Spleen (tissue), 11 donors: ENCODE measurements around the gene PCARE. TPM values are rescaled to one million over a fixed set of nuclear protein-coding genes. Genes with fewer than 3 reads are reported as not detected.
A peak's percentile ranks its signal among the peaks of the same experiment; 100 is the strongest.

Experiments
- DNase-seq: peaks from one replicate; pipeline ENCODE4 v3.0.0-alpha.2; 2020
- H3K27ac ChIP-seq, 8 donors: fragments of 200-600 bp; sonication (generic) in 7 of 8; 1 replicate in 4 of 8; 2 replicates in 4 of 8; pipeline versions ENCODE4 v1.5.0 to v1.8.0; 2016 to 2021; ENCODE audit warnings: inconsistent platforms in 4 of 8, mild to moderate bottlenecking in 4 of 8, moderate library complexity in 1 of 8
- H3K27me3 ChIP-seq, 7 donors: fragments of 200-600 bp; sonication (generic) in 6 of 7; replicated peaks in 1 of 7; 1 replicate in 4 of 7; 2 replicates in 3 of 7; pipeline versions ENCODE4 v1.5.0 to v1.8.0; 2016 to 2021; ENCODE audit warnings: inconsistent platforms in 3 of 7, mild to moderate bottlenecking in 1 of 7
- H3K36me3 ChIP-seq, 6 donors: fragments of 200-600 bp; sonication (generic) in 5 of 6; 1 replicate in 4 of 6; 2 replicates in 2 of 6; pipeline versions ENCODE4 v1.5.0 to v1.8.0; 2016 to 2021; ENCODE audit warnings: inconsistent platforms in 2 of 6
- H3K4me1 ChIP-seq, 6 donors: fragments of 200-600 bp; sonication (generic) in 5 of 6; 1 replicate in 3 of 6; 2 replicates in 3 of 6; pipeline versions ENCODE4 v1.5.0 to v1.8.0; 2016 to 2021; ENCODE audit warnings: inconsistent platforms in 3 of 6
- H3K4me3 ChIP-seq, 8 donors: fragments of 200-600 bp; sonication (generic) in 7 of 8; 1 replicate in 4 of 8; 2 replicates in 4 of 8; pipeline versions ENCODE4 v1.5.0 to v1.8.0; 2016 to 2021; ENCODE audit warnings: inconsistent platforms in 4 of 8, mild to moderate bottlenecking in 4 of 8, moderate library complexity in 2 of 8
- H3K9me3 ChIP-seq, 8 donors: fragments of 200-600 bp; sonication (generic) in 7 of 8; 1 replicate in 4 of 8; 2 replicates in 4 of 8; pipeline versions ENCODE4 v1.5.0 to v1.8.0; 2016 to 2021; ENCODE audit warnings: inconsistent platforms in 4 of 8
- CTCF ChIP-seq, 11 experiments: fragments of 200-600 bp in 7 of 11; fragments of 450-650 bp in 4 of 11; sonication (generic) in 4 of 11; IDR thresholded peaks in 8 of 11; conservative IDR thresholded peaks in 3 of 11; 1 replicate in 7 of 11; 2 replicates in 4 of 11; pipeline versions ENCODE4 v1.4.0 to v1.8.0; 2016 to 2021; ENCODE audit warnings: antibody characterized with exemption in 11 of 11, inconsistent platforms in 4 of 11, mild to moderate bottlenecking in 1 of 11
- POLR2A ChIP-seq, 3 donors: fragments of 450-650 bp; IDR thresholded peaks; one replicate each; pipeline ENCODE4 v1.5.1; 2017; ENCODE audit warnings: antibody characterized with exemption in 3 of 3, mild to moderate bottlenecking in 1 of 3
- POLR2AphosphoS5 ChIP-seq, 3 donors: sonication (generic); formaldehyde crosslinking; IDR thresholded peaks; one replicate each; pipeline ENCODE4 v1.5.1; 2017; ENCODE audit warnings: antibody characterized with exemption in 3 of 3
- WGBS, 5 donors: extraction: QIAGEN DNeasy Blood & Tissue Kit in 3 of 5; methylation state at CpG; one replicate each; pipeline versions ENCODE4 v1.1.5 to v1.1.7; 2013 to 2018; 5-methylcytosine and 5-hydroxymethylcytosine counted together
- intact Hi-C: fragments of 100-400 bp; cut with DNase I; formaldehyde crosslinking; loops from one replicate; pipeline ENCODE4 v1.15.0; 2023; ENCODE audit warnings: low total_unique reads
- polyA plus RNA-seq, 3 donors: library from polyadenylated mRNA; stranded (reverse); fragments of 200-250 nt; gene quantifications; one replicate each; pipeline ENCODE4 v1.2.1, GENCODE V29; 2013
- total RNA-seq, 7 donors: library from RNA; depleted of rRNA in 3 of 7; stranded (reverse); fragments of >200 nt in 3 of 7; fragmentation: NEBNext Ultra II Directional in 4 of 7; extraction: Animal tissue kit (Norgen Biotek cat#: 25700) in 4 of 7; gene quantifications; one replicate each; pipeline versions ENCODE4 v1.1.0 to v1.2.1, GENCODE V29; 2016 to 2021
- donor health status: healthy with polysubstance abuse.
- donor health status: DM: no; HTN: no; CAD: no; lungs with moderate emphysema.
- donor health status: DM: no; HTN: no; CAD: no.
- donor health status: Bipolar disorder and iron deficiency.
- donor health status: healthy.
- donor health status: DM: no; HTN: no; CAD: no.
- donor health status: DM: yes; HTN: yes; CAD: no.

The PCARE gene
- total and polyA plus RNA-seq, 10 donors = not detected

- intact Hi-C loops = no loop called here
- no peaks in the 10 kb centered on the region for H3K9me3 ChIP-seq
- H3K36me3 ChIP-seq = peaks cover 0 to 19% (median 0%) of the 10 kb centered on the region in 6 donors
- H3K27ac ChIP-seq = no peak overlapping the region
- H3K4me3 ChIP-seq = no peak overlapping the region
- DNase-seq = peak; percentile 53
- no peak for TF ChIP-seq POLR2A (IDR thresholded peaks at IDR 0.05)
- no peak for TF ChIP-seq POLR2AphosphoS5 (IDR thresholded peaks at IDR 0.05)
- no peak for TF ChIP-seq CTCF (IDR thresholded peaks at IDR 0.05 in 8 of 11, conservative IDR thresholded peaks at IDR 0.05 in 3 of 11)
- peaks cover 0 to 11% (median 0%) of the 10 kb centered on the region in 6 donors for H3K4me1 ChIP-seq
- no peaks in the 10 kb centered on the region for H3K27me3 ChIP-seq
- 78 to 90% (median 82%) methylated on average over 11 to 17 of the region's 17 CpGs for WGBS, 5 donors
These were observed 39.1 kb downstream of the PCARE start for GRCh38 chr2:29035016-29035745.

GRCh38 chr2:29033656-29034055, 40.7 kb downstream of the PCARE start:
- Histone ChIP-seq H3K9me3 (no peaks in the 10 kb centered on the region), H3K4me3 (no peak overlapping the region), H3K27me3 (no peaks in the 10 kb centered on the region), H3K27ac (no peak overlapping the region), H3K36me3 (peaks cover 0 to 19% (median 0%) of the 10 kb centered on the region in 6 donors), H3K4me1 (peaks cover 0 to 11% (median 0%) of the 10 kb centered on the region in 6 donors)
- TF ChIP-seq CTCF (IDR thresholded peaks at IDR 0.05 in 8 of 11, conservative IDR thresholded peaks at IDR 0.05 in 3 of 11) = no peak
- TF ChIP-seq POLR2AphosphoS5 (IDR thresholded peaks at IDR 0.05) = no peak
- TF ChIP-seq POLR2A (IDR thresholded peaks at IDR 0.05) = no peak
- no peak for DNase-seq
- WGBS, 5 donors = 70 to 79% (median 78%) methylated on average over 6 of the region's 6 CpGs
- intact Hi-C loops = no loop called here

GRCh38 chr2:29033172-29033571, 41.2 kb downstream of the PCARE start:
- intact Hi-C loops = no loop called here
- Histone ChIP-seq H3K27me3 (no peaks in the 10 kb centered on the region), H3K27ac (no peak overlapping the region), H3K4me3 (no peak overlapping the region), H3K36me3 (peaks cover 0 to 20% (median 0%) of the 10 kb centered on the region in 6 donors), H3K9me3 (no peaks in the 10 kb centered on the region), H3K4me1 (peaks cover 0 to 11% (median 0%) of the 10 kb centered on the region in 6 donors)
- WGBS, 5 donors = 54 to 89% (median 76%) methylated on average over 2 of the region's 2 CpGs
- TF ChIP-seq POLR2A (IDR thresholded peaks at IDR 0.05) (no peak), CTCF (IDR thresholded peaks at IDR 0.05 in 8 of 11, conservative IDR thresholded peaks at IDR 0.05 in 3 of 11) (no peak), POLR2AphosphoS5 (IDR thresholded peaks at IDR 0.05) (no peak)
- no peak for DNase-seq

GRCh38 chr2:29032189-29032588, 42.1 kb downstream of the PCARE start:
- H3K27me3 ChIP-seq = no peaks in the 10 kb centered on the region
- TF ChIP-seq CTCF (IDR thresholded peaks at IDR 0.05 in 8 of 11, conservative IDR thresholded peaks at IDR 0.05 in 3 of 11) (no peak), POLR2AphosphoS5 (IDR thresholded peaks at IDR 0.05) (no peak), POLR2A (IDR thresholded peaks at IDR 0.05) (no peak)
- no peak overlapping the region for H3K4me3 ChIP-seq
- intact Hi-C loops = no loop called here
- no peaks in the 10 kb centered on the region for H3K9me3 ChIP-seq
- no peak overlapping the region for H3K27ac ChIP-seq
- peaks cover 0 to 26% (median 0%) of the 10 kb centered on the region in 6 donors for H3K36me3 ChIP-seq
- 94 to 98% (median 96%) methylated on average over 5 of the region's 5 CpGs for WGBS, 5 donors
- DNase-seq = no peak
- peaks cover 0 to 11% (median 0%) of the 10 kb centered on the region in 6 donors for H3K4me1 ChIP-seq
